Neuron (in vitro differentiated cells): Measurements from ENCODE around the gene RGL3.
"Not testable (repeated sequence)": the region's sequence is repeated elsewhere in the genome, so short reads cannot be mapped to it uniquely, and the experiment has no call there.

Experiments
- H2AFZ ChIP-seq: one replicate; pipeline ENCODE4 v1.6.1; 2013; ENCODE audit warnings: low read depth, mild to moderate bottlenecking, inconsistent platforms, low read length, moderate library complexity
- H3K27me3 ChIP-seq: one replicate; pipeline ENCODE4 v1.6.1; 2013; ENCODE audit warnings: low read length; ENCODE audit not compliant: insufficient read depth
- H3K36me3 ChIP-seq: one replicate; pipeline ENCODE4 v1.6.1; 2013; ENCODE audit warnings: low read length; ENCODE audit not compliant: insufficient read depth
- H3K4me1 ChIP-seq: one replicate; pipeline ENCODE4 v1.6.1; 2013; ENCODE audit warnings: low read length; ENCODE audit not compliant: insufficient read depth
- H3K4me3 ChIP-seq: 2 replicates; pipeline ENCODE4 v1.5.1; 2013; ENCODE audit warnings: mild to moderate bottlenecking, low read length, moderate library complexity
- H3K9me3 ChIP-seq: one replicate; pipeline ENCODE4 v1.6.1; 2013; ENCODE audit warnings: low read length

Gene RGL3

GRCh38 chr19:11455233-11455554 lies 36.1 kb upstream of the RGL3 start:
- H3K27me3 ChIP-seq, H3K4me3 ChIP-seq, H2AFZ ChIP-seq, H3K9me3 ChIP-seq: not testable (repeated sequence)
- Histone ChIP-seq H3K4me1 (peaks cover 13% of the 10 kb centered on the region), H3K36me3 (peaks cover 48% of the 10 kb centered on the region)

GRCh38 chr19:11453468-11454341 lies 34.6 kb upstream of the RGL3 start:
- Histone ChIP-seq H2AFZ (no peak overlapping the region), H3K4me1 (peaks cover 13% of the 10 kb centered on the region), H3K4me3 (no peak overlapping the region), H3K27me3 (no peaks in the 10 kb centered on the region), H3K9me3 (no peaks in the 10 kb centered on the region), H3K36me3 (peaks cover 48% of the 10 kb centered on the region)

- H3K4me3 ChIP-seq = no peak overlapping the region
- peaks cover 13% of the 10 kb centered on the region for H3K4me1 ChIP-seq
- H3K27me3 ChIP-seq = no peaks in the 10 kb centered on the region
- no peak overlapping the region for H2AFZ ChIP-seq
- H3K9me3 ChIP-seq = no peaks in the 10 kb centered on the region
- peaks cover 48% of the 10 kb centered on the region for H3K36me3 ChIP-seq
Observed at GRCh38 chr19:11452620-11453310, 33.7 kb upstream of the RGL3 start.

- Histone ChIP-seq H3K4me3 (no peak overlapping the region), H3K4me1 (peaks cover 13% of the 10 kb centered on the region)
Observed at GRCh38 chr19:11451871-11452619, 32.9 kb upstream of the RGL3 start.

GRCh38 chr19:11451327-11451870 lies 32.3 kb upstream of the RGL3 start:
- peaks cover 13% of the 10 kb centered on the region for H3K4me1 ChIP-seq
- H3K36me3 ChIP-seq = peaks cover 50% of the 10 kb centered on the region
- no peaks in the 10 kb centered on the region for H3K9me3 ChIP-seq
- H3K4me3 ChIP-seq = no peak overlapping the region
- H2AFZ ChIP-seq = no peak overlapping the region
- H3K27me3 ChIP-seq = no peaks in the 10 kb centered on the region

More at GRCh38 chr19:11451871-11452619, 32.9 kb upstream of the RGL3 start:
- no peaks in the 10 kb centered on the region for H3K9me3 ChIP-seq
- H2AFZ ChIP-seq = no peak overlapping the region
- H3K36me3 ChIP-seq = peaks cover 46% of the 10 kb centered on the region
- H3K27me3 ChIP-seq = no peaks in the 10 kb centered on the region

GRCh38 chr19:11450570-11451326 lies 31.6 kb upstream of the RGL3 start:
- no peak overlapping the region for H2AFZ ChIP-seq
- no peak overlapping the region for H3K4me3 ChIP-seq
- peaks cover 54% of the 10 kb centered on the region for H3K36me3 ChIP-seq
- no peaks in the 10 kb centered on the region for H3K9me3 ChIP-seq
- H3K4me1 ChIP-seq = peaks cover 13% of the 10 kb centered on the region
- H3K27me3 ChIP-seq = no peaks in the 10 kb centered on the region

- Histone ChIP-seq H3K9me3 (no peaks in the 10 kb centered on the region), H2AFZ (no peak overlapping the region), H3K36me3 (peaks cover 60% of the 10 kb centered on the region), H3K4me1 (peaks cover 13% of the 10 kb centered on the region), H3K27me3 (no peaks in the 10 kb centered on the region), H3K4me3 (no peak overlapping the region)
Observed at GRCh38 chr19:11448923-11449554, 29.9 kb upstream of the RGL3 start.

GRCh38 chr19:11448410-11448809 lies 29.3 kb upstream of the RGL3 start:
- H3K9me3 ChIP-seq = no peaks in the 10 kb centered on the region
- no peak overlapping the region for H2AFZ ChIP-seq
- H3K27me3 ChIP-seq = no peaks in the 10 kb centered on the region
- peaks cover 65% of the 10 kb centered on the region for H3K36me3 ChIP-seq
- no peak overlapping the region for H3K4me3 ChIP-seq
- H3K4me1 ChIP-seq = peaks cover 13% of the 10 kb centered on the region

- Histone ChIP-seq H3K4me3 (no peak overlapping the region), H3K4me1 (peaks cover 9% of the 10 kb centered on the region), H3K27me3 (no peaks in the 10 kb centered on the region), H2AFZ (no peak overlapping the region), H3K9me3 (no peaks in the 10 kb centered on the region), H3K36me3 (peaks cover 68% of the 10 kb centered on the region)
Observed at GRCh38 chr19:11447347-11448262, 28.5 kb upstream of the RGL3 start.

- Histone ChIP-seq H3K4me3 (no peak overlapping the region), H3K27me3 (no peaks in the 10 kb centered on the region), H2AFZ (no peak overlapping the region), H3K36me3 (peaks cover 74% of the 10 kb centered on the region), H3K4me1 (peaks cover 1% of the 10 kb centered on the region), H3K9me3 (no peaks in the 10 kb centered on the region)
Observed at GRCh38 chr19:11446652-11447301, 27.7 kb upstream of the RGL3 start.

GRCh38 chr19:11446271-11446651 lies 27.1 kb upstream of the RGL3 start:
- Histone ChIP-seq H3K36me3 (peaks cover 79% of the 10 kb centered on the region), H3K4me3 (no peak overlapping the region), H3K27me3 (no peaks in the 10 kb centered on the region), H3K9me3 (no peaks in the 10 kb centered on the region), H3K4me1 (no peaks in the 10 kb centered on the region), H2AFZ (no peak overlapping the region)
